Pancreas (tissue), 10 donors: ENCODE data around the gene TOP1. TPM values are rescaled to one million over a fixed set of nuclear protein-coding genes. Genes with fewer than 3 reads are reported as not detected.

ENCODE experiments used
- ATAC-seq, 4 donors: fragments of 200-7000 bp; cut with Tn5 transposase; one replicate each; pipeline versions ENCODE4 v1.8.0 to v1.9.1; 2020; ENCODE audit warnings: mild to moderate bottlenecking in 4 of 4, moderate library complexity in 4 of 4
- DNase-seq, 6 donors: peaks; one replicate each; pipeline ENCODE4 v3.0.0-alpha.2; 2020
- FAIRE-seq: peaks from 2 replicates; lab custom pipeline; 2012; peaks lifted over from hg19 to GRCh38; lab: Jason Lieb, UNC
- H3K27ac ChIP-seq, 4 donors: fragments of 200-600 bp; sonication (generic); 1 replicate in 3 of 4; 2 replicates in 1 of 4; pipeline versions ENCODE4 v1.5.0 to v1.8.0; 2020
- H3K27me3 ChIP-seq, 4 donors: fragments of 200-600 bp; one replicate each; pipeline ENCODE4 v1.8.0; 2021
- H3K36me3 ChIP-seq, 3 donors: fragments of 200-600 bp; sonication (generic) in 1 of 3; one replicate each; pipeline versions ENCODE4 v1.5.0 to v1.8.0; 2020 to 2021
- H3K4me1 ChIP-seq, 3 donors: fragments of 200-600 bp; one replicate each; pipeline ENCODE4 v1.8.0; 2021
- H3K4me3 ChIP-seq, 4 donors: fragments of 200-600 bp; sonication (generic) in 2 of 4; one replicate each; pipeline versions ENCODE4 v1.5.0 to v1.8.0; 2020 to 2021
- H3K9me3 ChIP-seq, 4 donors: fragments of 200-600 bp; one replicate each; pipeline ENCODE4 v1.8.0; 2021
- WGBS, 2 donors: extraction: QIAGEN DNeasy Blood & Tissue Kit; methylation state at CpG; one replicate each; pipeline ENCODE4 v1.1.7; 2013; 5-methylcytosine and 5-hydroxymethylcytosine counted together
- intact Hi-C, 3 donors: fragments of 100-400 bp; cut with DNase I; formaldehyde crosslinking; loops; one replicate each; pipeline versions ENCODE4 v1.11.1 to v1.14.2; 2022
- polyA plus RNA-seq, 2 donors: library from polyadenylated mRNA; stranded (reverse); fragments of 200-250 nt; gene quantifications; one replicate each; pipeline ENCODE4 v1.2.3, GENCODE V29; 2013
- total RNA-seq, 6 donors: library from RNA; stranded (reverse); fragmentation: NEBNext Ultra II Directional in 4 of 6; extraction: Animal tissue kit (Norgen Biotek cat#: 25700) in 4 of 6; gene quantifications; one replicate each; pipeline versions ENCODE4 v1.2.1 to v1.2.4, GENCODE V29; 2021 to 2023
- TF ChIP-seq, protein P1 (sequence below), 4 donors: fragments of 200-600 bp; sonication (generic) in 3 of 4; IDR thresholded peaks; one replicate each; pipeline versions ENCODE4 v1.5.0 to v1.8.0; 2021; ENCODE audit warnings: antibody characterized with exemption in 4 of 4
- donor health status: healthy with polysubstance abuse.
- donor health status: DM: no; HTN: no; CAD: no; lungs with moderate emphysema.
- donor health status: DM: no; HTN: no; CAD: no.
- donor health status: control.
- donor health status: control.
- donor health status: Bipolar disorder and iron deficiency.
- donor health status: DM: yes; HTN: yes; CAD: no.
- donor health status: DM: no; HTN: no; CAD: no.
- donor health status: DM: no; HTN: no; CAD: no.
- donor health status: DM: yes; HTN: yes; CAD: no.

Gene TOP1
- total and polyA plus RNA-seq, 8 donors = 9.6 to 25.6 (median 16.2) TPM

DNA sequence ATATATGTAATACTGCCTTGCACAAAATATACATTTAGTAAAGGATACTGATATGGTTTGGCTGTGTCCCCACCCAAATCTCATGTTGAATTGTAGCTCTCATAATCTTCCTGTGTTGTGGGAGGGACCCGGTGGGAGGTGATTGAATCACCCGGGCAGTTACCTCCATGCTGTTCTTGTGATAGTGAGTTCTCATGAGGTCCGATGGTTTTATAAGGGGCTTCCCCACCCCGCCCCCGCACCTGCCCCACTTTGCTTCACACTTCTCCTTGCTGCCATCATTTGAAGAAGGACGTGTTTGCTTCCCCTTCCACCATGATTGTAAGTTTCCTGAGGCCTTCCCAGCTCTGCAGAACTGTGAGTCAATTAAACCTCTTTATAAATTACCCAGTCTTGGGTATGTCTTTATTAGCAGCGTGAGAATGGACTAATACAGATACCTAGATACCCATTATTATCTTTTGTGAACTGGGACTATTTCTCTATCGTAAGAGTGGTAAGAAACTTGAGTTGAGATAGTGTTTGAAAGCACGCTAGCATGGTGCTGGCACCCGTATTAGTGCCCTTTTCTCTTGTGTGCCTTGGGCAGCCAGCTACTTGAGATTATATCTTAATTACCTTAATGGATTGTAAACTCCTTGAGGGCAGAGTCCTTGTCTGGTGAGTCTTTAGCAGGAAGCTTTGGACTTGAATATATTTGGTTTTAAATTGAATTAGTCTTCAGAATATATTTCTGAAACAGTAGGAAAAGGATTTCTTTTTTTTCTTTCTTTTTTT, 25.6 kb downstream of the TOP1 start:
- ATAC-seq (no peak), DNase-seq (no peak), FAIRE-seq (no peak)
- TF ChIP-seq, protein P1, sequence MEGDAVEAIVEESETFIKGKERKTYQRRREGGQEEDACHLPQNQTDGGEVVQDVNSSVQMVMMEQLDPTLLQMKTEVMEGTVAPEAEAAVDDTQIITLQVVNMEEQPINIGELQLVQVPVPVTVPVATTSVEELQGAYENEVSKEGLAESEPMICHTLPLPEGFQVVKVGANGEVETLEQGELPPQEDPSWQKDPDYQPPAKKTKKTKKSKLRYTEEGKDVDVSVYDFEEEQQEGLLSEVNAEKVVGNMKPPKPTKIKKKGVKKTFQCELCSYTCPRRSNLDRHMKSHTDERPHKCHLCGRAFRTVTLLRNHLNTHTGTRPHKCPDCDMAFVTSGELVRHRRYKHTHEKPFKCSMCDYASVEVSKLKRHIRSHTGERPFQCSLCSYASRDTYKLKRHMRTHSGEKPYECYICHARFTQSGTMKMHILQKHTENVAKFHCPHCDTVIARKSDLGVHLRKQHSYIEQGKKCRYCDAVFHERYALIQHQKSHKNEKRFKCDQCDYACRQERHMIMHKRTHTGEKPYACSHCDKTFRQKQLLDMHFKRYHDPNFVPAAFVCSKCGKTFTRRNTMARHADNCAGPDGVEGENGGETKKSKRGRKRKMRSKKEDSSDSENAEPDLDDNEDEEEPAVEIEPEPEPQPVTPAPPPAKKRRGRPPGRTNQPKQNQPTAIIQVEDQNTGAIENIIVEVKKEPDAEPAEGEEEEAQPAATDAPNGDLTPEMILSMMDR (IDR thresholded peaks at IDR 0.05) = no peak
- Histone ChIP-seq H3K36me3 (no peaks in the 10 kb centered on the region), H3K4me3 (no peak overlapping the region), H3K4me1 (peaks cover 21 to 52% (median 30%) of the 10 kb centered on the region in 3 donors), H3K27me3 (no peaks in the 10 kb centered on the region), H3K27ac (no peak overlapping the region), H3K9me3 (no peaks in the 10 kb centered on the region)
- intact Hi-C loops = no loop called here
- 93 to 95% methylated on average over 10 of the region's 10 CpGs for WGBS, 2 donors

DNA sequence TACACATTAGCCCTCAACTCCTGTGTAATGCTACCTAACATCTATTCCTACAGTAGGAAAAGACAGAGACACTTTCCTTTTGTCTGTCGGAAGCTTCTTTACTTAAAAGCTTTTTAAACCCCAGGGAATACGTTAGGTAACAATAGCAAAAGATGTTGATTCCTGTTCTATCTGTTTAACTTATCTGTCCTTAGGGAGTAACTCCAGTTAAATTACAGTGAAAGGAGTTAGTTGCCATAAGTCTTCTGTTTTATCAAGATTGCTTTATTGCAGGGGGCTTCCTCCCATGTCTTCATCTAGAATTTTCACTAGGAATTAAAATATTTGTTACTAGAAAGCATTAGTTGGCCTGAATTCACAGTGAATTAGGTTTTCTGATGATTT, 26.2 kb downstream of the TOP1 start:
- 73 to 80% methylated on average over 2 of the region's 2 CpGs for WGBS, 2 donors
- TF ChIP-seq, protein P1 (IDR thresholded peaks at IDR 0.05) = no peak
- peaks cover 21 to 51% (median 30%) of the 10 kb centered on the region in 3 donors for H3K4me1 ChIP-seq
- ATAC-seq (no peak), DNase-seq (no peak), FAIRE-seq (no peak)
- intact Hi-C loops = no loop called here
- no peak overlapping the region for H3K27ac ChIP-seq
- H3K4me3 ChIP-seq = no peak overlapping the region
- no peaks in the 10 kb centered on the region for H3K27me3 ChIP-seq
- H3K9me3 ChIP-seq = no peaks in the 10 kb centered on the region
- H3K36me3 ChIP-seq = no peaks in the 10 kb centered on the region

DNA sequence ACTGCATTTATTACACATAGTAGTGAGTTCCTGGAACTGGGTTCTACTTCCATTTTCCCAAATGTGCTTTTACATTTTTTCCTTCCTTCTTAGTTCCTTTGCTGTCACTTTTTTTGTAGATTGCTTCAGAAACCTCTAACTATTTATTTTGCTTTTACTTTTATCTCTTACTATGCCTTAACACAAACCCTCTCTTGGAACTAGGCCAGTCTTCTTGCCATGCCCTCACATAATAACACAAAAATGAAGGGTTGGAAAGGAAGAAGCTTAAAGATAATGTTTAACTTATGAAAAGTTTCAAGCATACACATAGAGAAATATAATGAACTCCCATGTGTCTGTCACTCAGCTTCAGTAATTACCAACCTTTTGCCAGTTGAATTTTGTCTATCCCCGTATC, 27.1 kb downstream of the TOP1 start:
- ATAC-seq = no peak
- intact Hi-C loops = no loop called here
- DNase-seq = no peak
- no peak for FAIRE-seq
- TF ChIP-seq, protein P1 (IDR thresholded peaks at IDR 0.05) = no peak
- WGBS, 2 donors = 75 to 88% methylated on average over 1 of the region's 1 CpG
- Histone ChIP-seq H3K9me3 (no peaks in the 10 kb centered on the region), H3K36me3 (no peaks in the 10 kb centered on the region), H3K27me3 (no peaks in the 10 kb centered on the region), H3K4me3 (no peak overlapping the region), H3K27ac (no peak overlapping the region), H3K4me1 (peaks cover 13 to 42% (median 24%) of the 10 kb centered on the region in 3 donors)

DNA sequence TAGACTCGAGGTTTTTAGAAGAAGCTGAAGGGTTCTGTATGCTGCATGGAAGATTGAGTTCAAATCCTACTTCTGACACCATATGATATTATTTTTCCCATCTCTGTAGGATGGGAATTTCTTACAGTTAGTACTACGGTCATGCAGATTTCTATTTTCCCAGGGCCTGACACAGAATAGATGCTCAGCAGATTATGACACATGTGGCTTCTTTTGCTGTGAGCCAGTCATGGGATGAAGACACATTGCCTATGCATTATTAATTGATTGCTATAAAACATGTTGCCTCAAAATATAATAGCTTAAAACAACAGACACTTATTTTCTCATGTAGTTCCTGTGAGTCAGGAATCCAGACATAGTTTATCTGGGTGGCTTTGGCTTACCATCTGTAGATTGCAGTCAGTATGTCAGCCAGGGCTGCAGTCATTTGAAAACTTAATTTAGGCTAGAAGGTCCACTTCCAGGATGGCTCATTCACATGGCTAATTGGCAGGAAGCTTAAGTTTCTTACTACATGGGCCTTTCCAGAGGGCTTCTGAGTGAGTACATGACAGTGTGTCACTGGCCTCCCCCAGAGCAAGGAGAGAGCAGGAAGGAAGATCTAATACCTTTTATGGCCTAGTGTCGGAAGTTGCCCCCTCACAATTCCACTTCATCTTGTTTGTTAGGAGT, 29.5 kb downstream of the TOP1 start:
- WGBS, 2 donors = 63 to 74% methylated on average over 3 of the region's 3 CpGs
- peaks cover 4 to 18% (median 4%) of the 10 kb centered on the region in 3 donors for H3K4me1 ChIP-seq
- no peaks in the 10 kb centered on the region for H3K36me3 ChIP-seq
- TF ChIP-seq, protein P1 (IDR thresholded peaks at IDR 0.05) = no peak
- FAIRE-seq (no peak), DNase-seq (no peak), ATAC-seq (peak in 1 of 4 donors; percentile 31)
- H3K27me3 ChIP-seq = no peaks in the 10 kb centered on the region
- intact Hi-C loops = no loop called here
- H3K4me3 ChIP-seq = no peak overlapping the region
- H3K27ac ChIP-seq = no peak overlapping the region
- no peaks in the 10 kb centered on the region for H3K9me3 ChIP-seq
